H9 (cell line): Measurements from ENCODE around the gene KSR1. TPM values are rescaled to one million over a fixed set of nuclear protein-coding genes. Genes with fewer than 3 reads are reported as not detected.

Experiments
- DNase-seq: peaks from one replicate; pipeline ENCODE4 v3.0.0-alpha.2; 2017
- H2AFZ ChIP-seq: one replicate; pipeline ENCODE4 v1.6.1; 2013; ENCODE audit warnings: mild to moderate bottlenecking, low read length, control low read depth, moderate library complexity
- H2AK5ac ChIP-seq: 2 replicates; pipeline ENCODE4 v1.6.1; 2013; ENCODE audit warnings: low read length, control low read depth, mixed read lengths; ENCODE audit not compliant: insufficient read length
- H2BK120ac ChIP-seq: one replicate; pipeline ENCODE4 v1.6.1; 2013; ENCODE audit warnings: low read depth, mild to moderate bottlenecking, low read length, control low read depth, inconsistent platforms; ENCODE audit not compliant: poor library complexity, severe bottlenecking
- H2BK12ac ChIP-seq: 2 replicates; pipeline ENCODE4 v1.6.1; 2013; ENCODE audit warnings: low read length, control low read depth, mixed read lengths, low read depth; ENCODE audit not compliant: insufficient read length
- H2BK15ac ChIP-seq: 2 replicates; pipeline ENCODE4 v1.6.1; 2013; ENCODE audit warnings: low read depth, low read length, control low read depth
- H2BK20ac ChIP-seq: one replicate; pipeline ENCODE4 v1.6.1; 2013; ENCODE audit warnings: low read depth, mild to moderate bottlenecking, low read length, control low read depth, inconsistent platforms; ENCODE audit not compliant: poor library complexity, severe bottlenecking
- H2BK5ac ChIP-seq: 2 replicates; pipeline ENCODE4 v1.6.1; 2013; ENCODE audit warnings: low read length, control low read depth, mixed read lengths; ENCODE audit not compliant: insufficient read length
- H3K14ac ChIP-seq: 2 replicates; pipeline ENCODE4 v1.6.1; 2013; ENCODE audit warnings: low read length, control low read depth; ENCODE audit not compliant: insufficient read depth
- H3K18ac ChIP-seq: 2 replicates; pipeline ENCODE4 v1.6.1; 2013; ENCODE audit warnings: low read depth, mild to moderate bottlenecking, mixed read lengths, low read length, control low read depth; ENCODE audit not compliant: insufficient read length
- H3K23ac ChIP-seq: 2 replicates; pipeline ENCODE4 v1.6.1; 2013; ENCODE audit warnings: low read length, control low read depth, mixed read lengths, low read depth; ENCODE audit not compliant: insufficient read length
- H3K23me2 ChIP-seq: 2 replicates; pipeline ENCODE4 v1.6.1; 2013; ENCODE audit warnings: low read depth, mild to moderate bottlenecking, mixed read lengths, low read length, control low read depth; ENCODE audit not compliant: insufficient read length, poor library complexity, severe bottlenecking
- H3K27ac ChIP-seq: 2 replicates; pipeline ENCODE4 v1.5.1; 2013; ENCODE audit warnings: low read length, control low read depth, mixed read lengths, low read depth; ENCODE audit not compliant: insufficient read length
- H3K27me3 ChIP-seq: 2 replicates; pipeline ENCODE4 v1.6.1; 2013; ENCODE audit warnings: low read length, control low read depth, inconsistent platforms; ENCODE audit not compliant: insufficient read depth
- H3K4ac ChIP-seq: 2 replicates; pipeline ENCODE4 v1.6.1; 2013; ENCODE audit warnings: low read depth, mild to moderate bottlenecking, control low read depth, inconsistent platforms, low read length, moderate library complexity
- H3K4me1 ChIP-seq: 2 replicates; pipeline ENCODE4 v1.6.1; 2013; ENCODE audit warnings: low read length, control low read depth, inconsistent platforms; ENCODE audit not compliant: insufficient read depth
- H3K4me2 ChIP-seq: 2 replicates; pipeline ENCODE4 v1.6.1; 2013; ENCODE audit warnings: low read length, control low read depth, mixed read lengths; ENCODE audit not compliant: insufficient read length, insufficient read depth
- H3K56ac ChIP-seq: 2 replicates; pipeline ENCODE4 v1.6.1; 2013; ENCODE audit warnings: low read depth, mild to moderate bottlenecking, mixed read lengths, low read length, control low read depth; ENCODE audit not compliant: insufficient read length
- H3K79me1 ChIP-seq: 2 replicates; pipeline ENCODE4 v1.6.1; 2013; ENCODE audit warnings: low read depth, mild to moderate bottlenecking, moderate library complexity, low read length, control low read depth, inconsistent platforms; ENCODE audit not compliant: insufficient read depth, poor library complexity, severe bottlenecking
- H3K79me2 ChIP-seq: 2 replicates; pipeline ENCODE4 v1.6.1; 2013; ENCODE audit warnings: low read length, control low read depth, inconsistent platforms; ENCODE audit not compliant: insufficient read depth
- H3K9ac ChIP-seq: 2 replicates; pipeline ENCODE4 v1.6.1; 2013; ENCODE audit warnings: low read length, control low read depth, mixed read lengths; ENCODE audit not compliant: insufficient read length; ENCODE audit errors: extremely low read depth
- H3K9me3 ChIP-seq: one replicate; pipeline ENCODE4 v1.6.1; 2013; ENCODE audit warnings: low read depth, low read length, inconsistent platforms; ENCODE audit not compliant: control insufficient read depth
- H3T11ph ChIP-seq: one replicate; pipeline ENCODE4 v1.6.1; 2013; ENCODE audit warnings: mild to moderate bottlenecking, low read length, control low read depth, inconsistent platforms
- H4K20me1 ChIP-seq: one replicate; pipeline ENCODE4 v1.6.1; 2013; ENCODE audit not compliant: control insufficient read depth, insufficient read length, insufficient read depth
- H4K5ac ChIP-seq: 2 replicates; pipeline ENCODE4 v1.6.1; 2013; ENCODE audit warnings: low read depth, mild to moderate bottlenecking, mixed read lengths, low read length, control low read depth; ENCODE audit not compliant: insufficient read length
- H4K8ac ChIP-seq: replicated peaks from 2 replicates; pipeline ENCODE4 v1.6.1; 2013; ENCODE audit warnings: low read length, control low read depth, mixed read lengths, low read depth; ENCODE audit not compliant: insufficient read length
- H4K91ac ChIP-seq: 2 replicates; pipeline ENCODE4 v1.6.1; 2013; ENCODE audit warnings: low read depth, mild to moderate bottlenecking, moderate library complexity, mixed read lengths, low read length, control low read depth; ENCODE audit not compliant: insufficient read length
- H3K27ac Mint-ChIP-seq, 3 experiments: 2 replicates in 2 of 3; 3 replicates in 1 of 3; pipeline ENCODE4 v1.8.0; 2020 to 2021; ENCODE audit warnings: mixed read lengths in 3 of 3, mild to moderate bottlenecking in 1 of 3, moderate library complexity in 1 of 3
- H3K27me3 Mint-ChIP-seq: 2 replicates; pipeline ENCODE4 v1.8.0; 2021; ENCODE audit warnings: low read depth, mild to moderate bottlenecking, moderate library complexity, mixed read lengths
- H3K36me3 Mint-ChIP-seq, 3 experiments: 2 replicates in 2 of 3; 3 replicates in 1 of 3; pipeline ENCODE4 v1.8.0; 2020 to 2021; ENCODE audit warnings: low read depth in 3 of 3, mixed read lengths in 3 of 3; ENCODE audit not compliant: insufficient read depth in 1 of 3
- H3K4me1 Mint-ChIP-seq, 2 experiments: 2 replicates each; pipeline ENCODE4 v1.8.0; 2020; ENCODE audit warnings: mixed read lengths in 2 of 2
- H3K4me3 Mint-ChIP-seq, 2 experiments: 2 replicates in 1 of 2; 3 replicates in 1 of 2; pipeline ENCODE4 v1.8.0; 2020 to 2021; ENCODE audit warnings: mild to moderate bottlenecking in 2 of 2, mixed read lengths in 2 of 2, moderate library complexity in 1 of 2
- H3K9me3 Mint-ChIP-seq, 2 experiments: 2 replicates in 1 of 2; 3 replicates in 1 of 2; pipeline ENCODE4 v1.8.0; 2020; ENCODE audit warnings: mild to moderate bottlenecking in 2 of 2, mixed read lengths in 2 of 2, moderate library complexity in 1 of 2
- WGBS: extraction: QIAGEN DNeasy Blood & Tissue Kit; methylation state at CpG from one replicate; pipeline ENCODE4 v1.1.7; 2013; ENCODE audit warnings: missing lambda C conversion rate, low lambda C conversion rate, mixed read lengths; ENCODE audit not compliant: insufficient read length; ENCODE audit errors: extremely low coverage; 5-methylcytosine and 5-hydroxymethylcytosine counted together
- total RNA-seq: library from RNA; stranded (reverse); gene quantifications from 2 replicates; pipeline ENCODE4 v1.2.1, GENCODE V29; 2021
- TF ChIP-seq, protein P1 (sequence below): fragments of 200-600 bp; sonication (generic); conservative IDR thresholded peaks from 3 replicates; pipeline ENCODE4 v1.8.0; 2021; ENCODE audit warnings: antibody characterized with exemption, mild to moderate bottlenecking

KSR1 gene
- total RNA-seq, 1 experiment from 2014 or later, result 44.9 TPM

DNA sequence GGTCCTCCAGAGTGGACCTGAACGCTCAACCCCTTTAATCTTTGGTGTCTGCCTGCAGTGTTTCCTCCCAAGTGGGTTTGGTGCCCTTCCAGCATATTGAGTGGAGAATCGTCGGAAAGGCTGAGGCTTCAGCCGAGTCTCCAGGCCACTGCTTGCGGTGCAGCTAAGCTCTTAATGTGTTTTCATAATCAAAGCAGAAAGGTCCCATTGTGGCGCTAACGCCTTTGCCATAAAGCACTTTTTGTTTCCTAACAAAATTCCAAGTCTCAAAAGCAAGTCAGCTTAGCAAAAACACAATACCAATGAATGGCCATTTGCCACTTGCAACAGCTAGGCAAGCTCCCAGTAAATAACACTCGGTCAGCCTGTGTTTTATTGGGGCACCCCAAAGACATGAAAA is 57.6 kb downstream of the KSR1 start:
- no peak overlapping the region for H4K8ac ChIP-seq
- Mint-ChIP-seq H3K9me3 (no peaks in the 10 kb centered on the region; a peak in 1 of 5 replicates), H3K27ac (peak overlapping the region; percentile 12 to 95 (median 92); a peak in 5 of 7 replicates), H3K36me3 (0 out of 7 replicates have a peak, but pooled peaks cover 0 to 1% (median 0%) of the 10 kb centered on the region in 3 experiments), H3K27me3 (no peaks in the 10 kb centered on the region), H3K4me3 (peak overlapping the region in 1 of 2 experiments; percentile 13; a peak in 1 of 5 replicates), H3K4me1 (peaks cover 73 to 77% of the 10 kb centered on the region in 2 experiments)
- no peak overlapping the region for H3K4me2 ChIP-seq
- no peak overlapping the region for H3K9ac ChIP-seq
- no peak overlapping the region for H4K5ac ChIP-seq
- H3K27ac ChIP-seq, result no peak overlapping the region
- H3K79me2 ChIP-seq, result no peaks in the 10 kb centered on the region; the same call in 1 of the 2 replicates
- no CpG with 5 or more reads among the region's 8 CpGs for WGBS
- H3K79me1 ChIP-seq, result no peaks in the 10 kb centered on the region
- no peak overlapping the region for H2BK20ac ChIP-seq
- no peaks in the 10 kb centered on the region for H3K23me2 ChIP-seq
- no peak overlapping the region for H4K91ac ChIP-seq
- H3K4me1 ChIP-seq, result peaks cover 17% of the 10 kb centered on the region; the same call in 1 of the 2 replicates
- H4K20me1 ChIP-seq, result no peaks in the 10 kb centered on the region
- H3K18ac ChIP-seq, result no peak overlapping the region
- H3T11ph ChIP-seq, result no peak overlapping the region
- H2AFZ ChIP-seq, result no peak overlapping the region
- no peak overlapping the region for H2AK5ac ChIP-seq
- no peak for DNase-seq
- no peak overlapping the region for H2BK15ac ChIP-seq
- H3K56ac ChIP-seq, result no peak overlapping the region
- H2BK120ac ChIP-seq, result no peak overlapping the region
- no peak overlapping the region for H2BK12ac ChIP-seq
- TF ChIP-seq, protein P1, sequence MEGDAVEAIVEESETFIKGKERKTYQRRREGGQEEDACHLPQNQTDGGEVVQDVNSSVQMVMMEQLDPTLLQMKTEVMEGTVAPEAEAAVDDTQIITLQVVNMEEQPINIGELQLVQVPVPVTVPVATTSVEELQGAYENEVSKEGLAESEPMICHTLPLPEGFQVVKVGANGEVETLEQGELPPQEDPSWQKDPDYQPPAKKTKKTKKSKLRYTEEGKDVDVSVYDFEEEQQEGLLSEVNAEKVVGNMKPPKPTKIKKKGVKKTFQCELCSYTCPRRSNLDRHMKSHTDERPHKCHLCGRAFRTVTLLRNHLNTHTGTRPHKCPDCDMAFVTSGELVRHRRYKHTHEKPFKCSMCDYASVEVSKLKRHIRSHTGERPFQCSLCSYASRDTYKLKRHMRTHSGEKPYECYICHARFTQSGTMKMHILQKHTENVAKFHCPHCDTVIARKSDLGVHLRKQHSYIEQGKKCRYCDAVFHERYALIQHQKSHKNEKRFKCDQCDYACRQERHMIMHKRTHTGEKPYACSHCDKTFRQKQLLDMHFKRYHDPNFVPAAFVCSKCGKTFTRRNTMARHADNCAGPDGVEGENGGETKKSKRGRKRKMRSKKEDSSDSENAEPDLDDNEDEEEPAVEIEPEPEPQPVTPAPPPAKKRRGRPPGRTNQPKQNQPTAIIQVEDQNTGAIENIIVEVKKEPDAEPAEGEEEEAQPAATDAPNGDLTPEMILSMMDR, result no peak
- no peak overlapping the region for H3K23ac ChIP-seq
- no peak overlapping the region for H3K4ac ChIP-seq
- H3K9me3 ChIP-seq, result no peaks in the 10 kb centered on the region
- H3K14ac ChIP-seq, result peak overlapping the region; percentile 47; the same call in 1 of the 2 replicates
- no peak overlapping the region for H2BK5ac ChIP-seq
- H3K27me3 ChIP-seq, result no peaks in the 10 kb centered on the region
